Spleen (tissue), 11 donors: ENCODE data around the gene SMPDL3A. TPM values are rescaled to one million over a fixed set of nuclear protein-coding genes. Genes with fewer than 3 reads are reported as not detected.

Experiments used
- DNase-seq: peaks from one replicate; pipeline ENCODE4 v3.0.0-alpha.2; 2020
- H3K27ac ChIP-seq, 8 donors: fragments of 200-600 bp; sonication (generic) in 7 of 8; 1 replicate in 4 of 8; 2 replicates in 4 of 8; pipeline versions ENCODE4 v1.5.0 to v1.8.0; 2016 to 2021; ENCODE audit warnings: inconsistent platforms in 4 of 8, mild to moderate bottlenecking in 4 of 8, moderate library complexity in 1 of 8
- H3K27me3 ChIP-seq, 7 donors: fragments of 200-600 bp; sonication (generic) in 6 of 7; replicated peaks in 1 of 7; 1 replicate in 4 of 7; 2 replicates in 3 of 7; pipeline versions ENCODE4 v1.5.0 to v1.8.0; 2016 to 2021; ENCODE audit warnings: inconsistent platforms in 3 of 7, mild to moderate bottlenecking in 1 of 7
- H3K36me3 ChIP-seq, 6 donors: fragments of 200-600 bp; sonication (generic) in 5 of 6; 1 replicate in 4 of 6; 2 replicates in 2 of 6; pipeline versions ENCODE4 v1.5.0 to v1.8.0; 2016 to 2021; ENCODE audit warnings: inconsistent platforms in 2 of 6
- H3K4me1 ChIP-seq, 6 donors: fragments of 200-600 bp; sonication (generic) in 5 of 6; 1 replicate in 3 of 6; 2 replicates in 3 of 6; pipeline versions ENCODE4 v1.5.0 to v1.8.0; 2016 to 2021; ENCODE audit warnings: inconsistent platforms in 3 of 6
- H3K4me3 ChIP-seq, 8 donors: fragments of 200-600 bp; sonication (generic) in 7 of 8; 1 replicate in 4 of 8; 2 replicates in 4 of 8; pipeline versions ENCODE4 v1.5.0 to v1.8.0; 2016 to 2021; ENCODE audit warnings: inconsistent platforms in 4 of 8, mild to moderate bottlenecking in 4 of 8, moderate library complexity in 2 of 8
- H3K9me3 ChIP-seq, 8 donors: fragments of 200-600 bp; sonication (generic) in 7 of 8; 1 replicate in 4 of 8; 2 replicates in 4 of 8; pipeline versions ENCODE4 v1.5.0 to v1.8.0; 2016 to 2021; ENCODE audit warnings: inconsistent platforms in 4 of 8
- POLR2A ChIP-seq, 3 donors: fragments of 450-650 bp; IDR thresholded peaks; one replicate each; pipeline ENCODE4 v1.5.1; 2017; ENCODE audit warnings: antibody characterized with exemption in 3 of 3, mild to moderate bottlenecking in 1 of 3
- POLR2AphosphoS5 ChIP-seq, 3 donors: sonication (generic); formaldehyde crosslinking; IDR thresholded peaks; one replicate each; pipeline ENCODE4 v1.5.1; 2017; ENCODE audit warnings: antibody characterized with exemption in 3 of 3
- WGBS, 5 donors: extraction: QIAGEN DNeasy Blood & Tissue Kit in 3 of 5; methylation state at CpG; one replicate each; pipeline versions ENCODE4 v1.1.5 to v1.1.7; 2013 to 2018; 5-methylcytosine and 5-hydroxymethylcytosine counted together
- intact Hi-C: fragments of 100-400 bp; cut with DNase I; formaldehyde crosslinking; loops from one replicate; pipeline ENCODE4 v1.15.0; 2023; ENCODE audit warnings: low total_unique reads
- polyA plus RNA-seq, 3 donors: library from polyadenylated mRNA; stranded (reverse); fragments of 200-250 nt; gene quantifications; one replicate each; pipeline ENCODE4 v1.2.1, GENCODE V29; 2013
- total RNA-seq, 7 donors: library from RNA; depleted of rRNA in 3 of 7; stranded (reverse); fragments of >200 nt in 3 of 7; fragmentation: NEBNext Ultra II Directional in 4 of 7; extraction: Animal tissue kit (Norgen Biotek cat#: 25700) in 4 of 7; gene quantifications; one replicate each; pipeline versions ENCODE4 v1.1.0 to v1.2.1, GENCODE V29; 2016 to 2021
- TF ChIP-seq, protein P1 (sequence below), 11 experiments: fragments of 200-600 bp in 7 of 11; fragments of 450-650 bp in 4 of 11; sonication (generic) in 4 of 11; IDR thresholded peaks in 8 of 11; conservative IDR thresholded peaks in 3 of 11; 1 replicate in 7 of 11; 2 replicates in 4 of 11; pipeline versions ENCODE4 v1.4.0 to v1.8.0; 2016 to 2021; ENCODE audit warnings: antibody characterized with exemption in 11 of 11, inconsistent platforms in 4 of 11, mild to moderate bottlenecking in 1 of 11
- donor health status: healthy with polysubstance abuse.
- donor health status: DM: no; HTN: no; CAD: no; lungs with moderate emphysema.
- donor health status: DM: no; HTN: no; CAD: no.
- donor health status: Bipolar disorder and iron deficiency.
- donor health status: healthy.
- donor health status: DM: no; HTN: no; CAD: no.
- donor health status: DM: yes; HTN: yes; CAD: no.

SMPDL3A gene
- total and polyA plus RNA-seq, 10 donors, result 7.2 to 64.8 (median 34.1) TPM

DNA sequence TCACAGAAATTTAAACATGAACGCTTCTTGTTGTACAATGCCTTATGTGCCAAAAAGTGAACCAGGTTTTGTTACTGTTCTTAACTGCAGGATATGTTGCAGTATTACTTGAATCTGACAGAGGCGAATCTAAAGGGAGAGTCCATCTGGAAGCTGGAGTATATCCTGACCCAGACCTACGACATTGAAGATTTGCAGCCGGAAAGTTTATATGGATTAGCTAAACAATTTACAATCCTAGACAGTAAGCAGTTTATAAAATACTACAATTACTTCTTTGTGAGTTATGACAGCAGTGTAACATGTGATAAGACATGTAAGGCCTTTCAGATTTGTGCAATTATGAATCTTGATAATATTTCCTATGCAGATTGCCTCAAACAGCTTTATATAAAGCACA lies 19.9 kb downstream of the SMPDL3A start:
- peaks cover 0 to 54% (median 2%) of the 10 kb centered on the region in 6 donors for H3K36me3 ChIP-seq
- no peak for TF ChIP-seq POLR2A (IDR thresholded peaks at IDR 0.05)
- no peaks in the 10 kb centered on the region for H3K9me3 ChIP-seq
- no peak for DNase-seq
- WGBS, 5 donors, result 91 to 99% (median 94%) methylated on average over 4 of the region's 4 CpGs
- intact Hi-C loops, result no loop called here
- H3K4me3 ChIP-seq, result no peak overlapping the region
- H3K4me1 ChIP-seq, result no peaks in the 10 kb centered on the region
- H3K27ac ChIP-seq, result no peak overlapping the region
- no peaks in the 10 kb centered on the region for H3K27me3 ChIP-seq

DNA sequence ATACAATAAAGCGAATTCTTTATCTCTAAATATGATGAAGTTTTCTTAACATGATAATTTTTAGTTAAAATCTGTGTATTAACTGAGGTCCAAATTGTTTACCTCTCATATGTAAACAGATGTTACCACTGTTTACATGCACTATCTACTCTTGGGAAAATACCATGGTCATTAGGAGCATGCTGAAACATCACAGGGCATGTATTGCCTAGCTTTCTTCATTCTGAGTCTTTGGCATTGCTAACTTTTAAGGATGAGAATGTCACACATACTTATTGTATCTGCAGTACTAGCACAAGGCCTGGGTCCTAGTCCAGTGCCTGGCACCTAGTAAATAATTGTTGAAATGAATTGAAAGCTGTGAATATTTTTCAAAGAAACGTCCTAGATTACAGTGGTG lies 20.6 kb downstream of the SMPDL3A start:
- Histone ChIP-seq H3K27ac (no peak overlapping the region), H3K36me3 (peaks cover 0 to 48% (median 2%) of the 10 kb centered on the region in 6 donors), H3K4me3 (no peak overlapping the region), H3K27me3 (no peaks in the 10 kb centered on the region), H3K4me1 (no peaks in the 10 kb centered on the region), H3K9me3 (no peaks in the 10 kb centered on the region)
- no peak for DNase-seq
- no peak for TF ChIP-seq POLR2A (IDR thresholded peaks at IDR 0.05)
- TF ChIP-seq, protein P1, sequence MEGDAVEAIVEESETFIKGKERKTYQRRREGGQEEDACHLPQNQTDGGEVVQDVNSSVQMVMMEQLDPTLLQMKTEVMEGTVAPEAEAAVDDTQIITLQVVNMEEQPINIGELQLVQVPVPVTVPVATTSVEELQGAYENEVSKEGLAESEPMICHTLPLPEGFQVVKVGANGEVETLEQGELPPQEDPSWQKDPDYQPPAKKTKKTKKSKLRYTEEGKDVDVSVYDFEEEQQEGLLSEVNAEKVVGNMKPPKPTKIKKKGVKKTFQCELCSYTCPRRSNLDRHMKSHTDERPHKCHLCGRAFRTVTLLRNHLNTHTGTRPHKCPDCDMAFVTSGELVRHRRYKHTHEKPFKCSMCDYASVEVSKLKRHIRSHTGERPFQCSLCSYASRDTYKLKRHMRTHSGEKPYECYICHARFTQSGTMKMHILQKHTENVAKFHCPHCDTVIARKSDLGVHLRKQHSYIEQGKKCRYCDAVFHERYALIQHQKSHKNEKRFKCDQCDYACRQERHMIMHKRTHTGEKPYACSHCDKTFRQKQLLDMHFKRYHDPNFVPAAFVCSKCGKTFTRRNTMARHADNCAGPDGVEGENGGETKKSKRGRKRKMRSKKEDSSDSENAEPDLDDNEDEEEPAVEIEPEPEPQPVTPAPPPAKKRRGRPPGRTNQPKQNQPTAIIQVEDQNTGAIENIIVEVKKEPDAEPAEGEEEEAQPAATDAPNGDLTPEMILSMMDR (IDR thresholded peaks at IDR 0.05 in 8 of 11, conservative IDR thresholded peaks at IDR 0.05 in 3 of 11), result no peak
- TF ChIP-seq POLR2AphosphoS5 (IDR thresholded peaks at IDR 0.05), result no peak
- intact Hi-C loops, result no loop called here
- 82 to 94% (median 85%) methylated on average over 2 of the region's 2 CpGs for WGBS, 5 donors

DNA sequence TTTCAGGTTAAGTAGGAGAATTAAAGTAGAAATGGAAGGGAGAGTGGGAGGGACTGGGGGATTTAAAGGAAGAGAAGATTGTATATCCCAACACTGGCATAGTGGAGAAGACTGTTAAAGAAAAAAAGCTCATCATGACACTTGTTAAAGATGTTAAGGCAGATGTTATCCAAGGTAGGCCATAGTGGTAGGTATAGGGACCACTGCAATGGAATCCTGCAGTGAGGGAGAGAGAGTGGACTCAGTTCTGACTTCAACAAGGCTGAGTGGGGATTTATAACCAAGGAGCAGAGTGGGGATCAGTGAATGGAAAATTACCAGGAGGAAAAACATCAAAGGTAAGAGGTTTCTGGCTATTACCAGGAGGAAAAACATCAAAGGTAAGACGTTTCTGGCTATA lies 21.1 kb downstream of the SMPDL3A start:
- intact Hi-C loops, result no loop called here
- Histone ChIP-seq H3K27me3 (no peaks in the 10 kb centered on the region), H3K36me3 (peaks cover 0 to 43% (median 2%) of the 10 kb centered on the region in 6 donors), H3K9me3 (no peaks in the 10 kb centered on the region), H3K27ac (no peak overlapping the region), H3K4me1 (no peaks in the 10 kb centered on the region), H3K4me3 (no peak overlapping the region)
- no peak for DNase-seq
- no peak for TF ChIP-seq POLR2AphosphoS5 (IDR thresholded peaks at IDR 0.05)
- TF ChIP-seq, protein P1 (IDR thresholded peaks at IDR 0.05 in 8 of 11, conservative IDR thresholded peaks at IDR 0.05 in 3 of 11), result no peak
- no peak for TF ChIP-seq POLR2A (IDR thresholded peaks at IDR 0.05)
- WGBS, 5 donors, result 64 to 94% (median 78%) methylated on average over 1 of the region's 1 CpG

DNA sequence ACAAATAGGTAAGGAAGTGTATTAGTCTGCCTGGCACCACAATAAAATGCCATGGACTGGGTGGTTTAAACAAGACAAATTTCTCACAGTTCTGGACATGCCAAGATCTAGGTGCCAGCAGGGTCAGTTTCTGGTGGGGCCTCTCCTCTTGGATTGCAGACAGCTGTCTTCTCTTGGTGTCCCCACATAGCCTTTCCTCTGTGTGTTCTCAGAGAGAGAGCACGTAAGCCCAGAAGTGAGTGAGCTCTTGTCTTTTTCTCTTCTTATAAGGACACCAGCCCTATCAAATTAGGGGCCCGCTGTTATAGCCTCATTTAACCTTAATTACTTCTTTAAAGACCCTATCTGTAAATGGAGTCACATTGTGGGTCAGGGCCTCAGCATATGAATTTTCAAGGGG lies 28.3 kb downstream of the SMPDL3A start:
- TF ChIP-seq, protein P1 (IDR thresholded peaks at IDR 0.05 in 8 of 11, conservative IDR thresholded peaks at IDR 0.05 in 3 of 11), result no peak
- TF ChIP-seq POLR2AphosphoS5 (IDR thresholded peaks at IDR 0.05) (no peak), POLR2A (IDR thresholded peaks at IDR 0.05) (no peak)
- no peak for DNase-seq
- 73 to 96% (median 90%) methylated on average over 2 of the region's 2 CpGs for WGBS, 5 donors
- no peaks in the 10 kb centered on the region for H3K27me3 ChIP-seq
- no peaks in the 10 kb centered on the region for H3K36me3 ChIP-seq
- no peak overlapping the region for H3K27ac ChIP-seq
- H3K4me3 ChIP-seq, result no peak overlapping the region
- H3K4me1 ChIP-seq, result no peaks in the 10 kb centered on the region
- H3K9me3 ChIP-seq, result no peaks in the 10 kb centered on the region
- intact Hi-C loops, result no loop called here

DNA sequence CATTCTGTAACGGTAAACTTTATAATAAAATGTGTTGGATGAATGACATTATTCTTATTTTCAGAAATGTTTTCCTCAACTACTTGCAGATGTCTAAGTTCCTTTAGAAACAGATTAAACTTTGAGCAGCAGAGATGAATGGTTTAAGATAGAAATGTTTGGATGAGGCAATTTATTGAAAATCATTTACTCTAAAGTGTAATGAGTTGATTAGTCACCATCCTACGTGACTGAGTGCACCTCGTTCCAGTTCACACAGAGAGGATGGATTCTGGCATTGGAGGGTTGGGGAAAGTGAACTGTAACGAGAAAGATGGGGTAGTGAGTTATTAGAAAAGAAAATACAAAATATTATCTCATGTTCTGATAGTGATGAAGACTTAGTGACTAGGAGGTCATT lies 28.7 kb downstream of the SMPDL3A start:
- DNase-seq, result no peak
- Histone ChIP-seq H3K9me3 (no peaks in the 10 kb centered on the region), H3K36me3 (no peaks in the 10 kb centered on the region), H3K27ac (no peak overlapping the region), H3K4me3 (no peak overlapping the region), H3K27me3 (no peaks in the 10 kb centered on the region), H3K4me1 (no peaks in the 10 kb centered on the region)
- WGBS, 5 donors, result 71 to 89% (median 77%) methylated on average over 4 of the region's 4 CpGs
- TF ChIP-seq, protein P1 (IDR thresholded peaks at IDR 0.05 in 8 of 11, conservative IDR thresholded peaks at IDR 0.05 in 3 of 11), result no peak
- TF ChIP-seq POLR2AphosphoS5 (IDR thresholded peaks at IDR 0.05) (no peak), POLR2A (IDR thresholded peaks at IDR 0.05) (no peak)
- intact Hi-C loops, result no loop called here
